Endothelial cell of hepatic sinusoid (primary cell): ENCODE results near the gene CCDC138.

Source experiments
- in situ Hi-C: cut with HindIII; loops from 2 replicates; pipeline ENCODE4 v1.10.0; 2017; ENCODE audit warnings: low sequenced_read_pairs

CCDC138 gene

GRCh38 chr2:108825736-108826135 lies 39.2 kb downstream of the CCDC138 start:
- in situ Hi-C loops, result no loop called here

DNA sequence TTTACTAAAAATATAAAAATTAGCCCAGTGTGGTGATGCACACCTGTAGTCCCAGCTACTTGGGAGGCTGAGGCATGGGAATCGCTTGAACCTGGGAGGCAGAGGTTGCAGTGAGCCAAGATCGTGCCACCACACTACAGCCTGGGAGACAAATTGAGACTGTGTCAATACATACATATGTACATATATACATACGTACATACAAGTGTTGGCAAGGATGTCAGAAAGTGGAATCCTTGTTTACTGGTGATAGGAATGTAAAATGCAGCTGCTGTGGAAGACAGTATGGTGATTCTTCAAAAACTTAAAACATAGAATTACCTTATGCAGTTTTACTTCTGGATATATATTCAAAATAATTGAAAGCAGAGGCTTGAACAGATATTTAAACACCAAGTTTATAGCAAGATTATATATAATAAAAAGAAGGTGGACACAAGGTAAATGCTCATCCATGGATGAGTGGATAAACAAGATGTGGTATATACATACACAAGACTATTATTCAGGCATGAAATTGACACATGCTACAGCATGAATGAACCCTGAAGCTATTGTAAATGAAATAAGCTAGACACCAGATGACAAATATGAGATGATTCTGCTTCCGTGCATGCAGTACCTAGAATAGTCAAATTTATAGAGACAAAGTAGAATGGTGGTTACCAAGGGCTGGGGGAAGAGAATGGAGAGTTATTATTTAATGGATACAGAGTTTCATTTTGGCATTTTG lies 43.2 kb downstream of the CCDC138 start:
- in situ Hi-C loops, result no loop called here

DNA sequence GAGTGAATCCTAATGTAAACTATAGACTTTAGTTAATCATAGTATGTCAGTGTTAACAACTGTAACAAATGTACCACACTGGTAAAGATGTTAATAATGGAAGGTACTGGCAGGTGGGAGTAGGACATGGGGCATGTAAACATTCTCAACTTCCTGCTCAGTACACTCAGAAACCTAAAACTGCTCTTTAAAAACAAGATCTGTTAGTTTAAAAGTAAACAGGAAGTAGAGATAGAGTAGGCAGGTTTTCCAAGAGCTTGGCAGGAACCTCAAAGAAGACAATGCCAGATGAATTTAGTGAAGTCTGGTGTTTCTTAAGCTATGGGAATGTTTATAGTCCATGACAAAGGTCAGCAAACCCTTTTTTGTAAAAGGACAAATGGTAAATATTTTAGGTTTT lies 46.6 kb downstream of the CCDC138 start:
- in situ Hi-C loops, result no loop called here

DNA sequence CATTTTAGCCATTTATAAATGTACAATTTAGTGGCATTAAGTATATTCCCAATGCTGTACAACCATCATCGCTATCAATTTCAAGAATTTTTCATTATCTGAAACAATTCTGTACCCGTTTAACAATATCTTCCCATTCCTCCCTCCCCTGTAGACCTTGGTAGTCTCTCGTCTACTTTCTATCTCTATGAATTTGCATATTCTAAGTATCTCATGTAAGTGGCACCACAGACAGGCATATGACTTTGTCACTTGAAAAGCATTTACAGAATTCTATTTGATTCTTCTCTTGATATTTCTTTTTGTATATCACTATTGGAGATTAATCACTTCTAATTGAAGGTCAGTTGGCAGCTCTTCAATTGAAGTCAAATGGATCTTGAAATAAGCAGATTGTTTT lies 48.0 kb downstream of the CCDC138 start:
- in situ Hi-C loops, result no loop called here

GRCh38 chr2:108835040-108835439 lies 48.5 kb downstream of the CCDC138 start:
- in situ Hi-C loops, result no loop called here

- in situ Hi-C loops, result no loop called here
These were observed 50.6 kb downstream of the CCDC138 start for GRCh38 chr2:108837198-108837597.

- in situ Hi-C loops, result no loop called here
These were observed 54.9 kb downstream of the CCDC138 start for GRCh38 chr2:108841506-108841905.

GRCh38 chr2:108845923-108846322 lies 59.4 kb downstream of the CCDC138 start:
- in situ Hi-C loops, result no loop called here

GRCh38 chr2:108847000-108847399 lies 60.4 kb downstream of the CCDC138 start:
- in situ Hi-C loops, result no loop called here

DNA sequence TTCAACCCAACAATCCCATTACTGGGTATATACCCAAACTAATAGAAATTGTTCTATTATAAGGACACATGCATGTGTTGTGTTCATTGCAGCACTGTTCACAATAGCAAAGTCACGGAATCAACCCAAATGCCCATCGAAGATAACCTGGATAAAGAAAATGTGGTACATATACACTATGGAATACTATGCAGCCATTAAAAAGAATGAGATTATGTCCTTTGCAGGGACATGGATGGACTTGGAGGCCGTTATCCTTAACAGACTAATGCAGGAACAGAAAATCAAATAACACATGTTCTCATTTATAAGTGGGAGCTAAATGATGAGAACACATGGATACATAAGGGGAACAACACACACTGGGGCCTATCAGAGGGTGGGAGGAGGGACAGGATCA lies 65.8 kb downstream of the CCDC138 start:
- in situ Hi-C loops, result no loop called here

GRCh38 chr2:108853421-108853820 lies 66.8 kb downstream of the CCDC138 start:
- in situ Hi-C loops, result no loop called here

DNA sequence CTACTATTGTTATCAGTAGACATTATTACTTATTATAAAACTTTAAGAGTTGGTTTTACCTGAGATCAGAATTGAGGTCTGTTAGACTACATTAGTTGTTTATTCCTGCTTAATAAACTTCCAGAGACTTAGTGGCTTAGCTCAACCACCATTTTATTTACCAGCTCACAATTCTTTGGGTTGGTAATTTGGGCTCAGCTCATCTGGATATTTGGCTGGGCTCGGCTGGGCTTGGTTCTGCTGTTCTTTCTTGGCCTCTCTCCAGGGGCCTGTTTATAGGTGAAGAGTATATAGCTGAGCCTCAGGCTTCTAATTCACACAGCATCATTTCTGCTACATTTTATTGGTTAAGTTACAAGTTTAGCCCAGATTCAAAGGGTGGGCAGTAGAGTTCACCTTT lies 67.9 kb downstream of the CCDC138 start:
- in situ Hi-C loops, result no loop called here

GRCh38 chr2:108855194-108855593 lies 68.6 kb downstream of the CCDC138 start:
- in situ Hi-C loops, result no loop called here

GRCh38 chr2:108858894-108859293 lies 72.3 kb downstream of the CCDC138 start:
- in situ Hi-C loops, result no loop called here

DNA sequence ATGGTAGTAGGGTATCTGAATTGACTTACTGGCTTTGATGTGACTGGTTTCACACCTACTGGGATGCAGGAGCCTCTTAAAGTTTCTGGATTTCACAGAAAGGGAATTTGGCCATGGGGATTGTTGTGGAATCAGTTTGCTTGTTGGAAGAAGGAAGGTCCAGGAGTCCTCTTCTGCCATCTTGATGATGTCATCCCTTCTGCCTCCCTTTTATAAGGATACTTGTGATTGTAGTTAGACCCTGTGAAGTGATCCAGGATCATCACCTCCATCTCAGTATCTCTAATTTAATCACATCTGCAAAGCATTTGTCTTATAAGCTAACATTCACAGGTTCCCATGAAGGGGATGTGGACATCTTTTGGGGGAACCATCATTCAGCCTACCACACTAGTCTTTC lies 79.5 kb downstream of the CCDC138 start:
- in situ Hi-C loops, result no loop called here

- in situ Hi-C loops, result no loop called here
These were observed 82.3 kb downstream of the CCDC138 start for GRCh38 chr2:108868911-108869310.

GRCh38 chr2:108869542-108869941 lies 83.0 kb downstream of the CCDC138 start:
- in situ Hi-C loops, result no loop called here

DNA sequence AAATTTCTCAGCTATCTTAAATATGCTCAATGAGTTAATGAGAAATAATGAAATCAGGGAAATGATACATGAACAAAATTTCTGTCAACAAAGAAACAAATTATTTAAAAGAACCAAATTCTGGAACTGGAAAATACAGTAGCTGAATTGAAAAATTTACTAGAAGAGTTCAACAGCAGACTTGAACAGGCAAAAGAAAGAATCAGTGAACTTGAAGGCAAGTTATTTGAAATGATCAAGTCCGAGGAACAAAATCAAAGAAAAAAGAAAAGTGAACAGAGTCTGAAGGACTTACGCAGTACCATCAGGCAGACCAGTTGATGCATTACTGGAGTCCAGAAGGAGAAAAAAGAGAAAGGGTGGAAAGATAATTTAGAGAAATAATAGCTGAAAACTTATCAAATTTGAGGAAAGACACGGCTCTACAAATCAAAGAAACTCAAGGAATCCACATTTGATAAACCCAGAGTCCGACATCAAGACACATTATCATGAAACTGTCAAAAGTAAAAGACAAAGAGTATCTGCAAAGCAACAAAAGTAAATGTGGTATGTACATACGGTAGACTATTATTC lies 83.6 kb downstream of the CCDC138 start:
- in situ Hi-C loops, result no loop called here

GRCh38 chr2:108877506-108877905 lies 90.9 kb downstream of the CCDC138 start:
- in situ Hi-C loops, result no loop called here

DNA sequence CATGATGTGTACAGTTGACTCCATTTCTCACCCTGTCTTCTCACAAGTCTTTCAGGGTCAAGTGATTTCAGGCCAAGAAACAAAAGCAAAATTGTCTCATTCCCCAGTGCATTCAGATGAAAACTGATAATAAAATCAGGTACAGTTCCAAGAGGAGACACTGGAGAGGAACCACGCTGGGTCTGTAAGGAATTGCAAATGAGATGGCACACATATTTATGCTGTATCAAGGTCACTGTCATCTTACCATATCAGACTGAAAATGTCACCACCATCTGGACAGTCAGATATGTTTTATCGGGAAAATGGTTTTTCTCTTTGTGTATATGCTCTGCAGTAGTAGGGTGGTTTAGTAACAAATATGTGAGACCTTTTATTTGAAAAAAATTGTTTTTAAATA lies 91.7 kb downstream of the CCDC138 start:
- in situ Hi-C loops, result no loop called here

GRCh38 chr2:108884619-108885018 lies 98.0 kb downstream of the CCDC138 start:
- in situ Hi-C loops, result loop anchor here (5.0 kb wide), 2 partner anchors 53 to 83 kb away; no protein-coding TSS in a partner anchor

DNA sequence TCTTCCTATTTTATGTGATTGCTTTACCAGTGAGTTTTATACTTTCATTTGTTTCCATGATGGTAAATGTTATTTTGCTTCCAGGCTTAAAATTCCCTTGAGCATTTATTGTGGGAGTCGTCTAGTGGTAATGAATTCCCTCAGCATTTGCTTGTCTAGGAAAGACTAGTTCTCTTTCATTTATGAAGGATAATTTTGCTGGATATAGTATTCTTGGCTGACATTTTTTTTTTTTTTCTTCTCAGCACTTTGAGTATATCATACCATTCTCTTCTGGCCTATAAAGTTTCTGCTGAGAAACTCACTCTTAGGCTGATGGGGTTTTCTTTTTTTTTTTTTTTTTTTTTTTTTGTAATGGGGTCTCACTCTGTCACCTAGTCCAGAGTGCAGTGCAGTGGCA lies 103.3 kb downstream of the CCDC138 start:
- in situ Hi-C loops, result loop anchor here (5.0 kb wide), 1 partner anchor 73 kb away; no protein-coding TSS in a partner anchor

DNA sequence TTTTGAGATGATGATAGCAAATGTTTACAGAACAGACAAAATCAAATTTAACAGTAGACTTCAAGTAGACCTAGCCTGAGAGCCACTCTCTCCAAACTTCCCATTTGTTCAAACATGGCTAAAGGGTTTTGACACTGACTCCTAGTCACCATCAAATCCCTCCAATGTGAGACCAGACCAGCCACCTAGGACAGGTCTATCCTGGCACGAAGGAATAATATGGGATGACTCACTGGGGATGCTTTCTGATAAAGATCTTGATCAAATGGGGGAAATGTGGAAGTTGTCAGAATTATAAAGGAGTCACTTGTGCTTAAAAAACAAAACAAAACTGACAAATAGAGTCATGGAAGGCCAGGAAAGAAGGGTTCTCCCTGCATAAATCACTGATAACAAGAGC lies 106.7 kb downstream of the CCDC138 start:
- in situ Hi-C loops, result loop anchor here (5.0 kb wide), 1 partner anchor 76 kb away; no protein-coding TSS in a partner anchor
